H1 (cell line): ENCODE results near the gene HSDL2. TPM values are rescaled to one million over a fixed set of nuclear protein-coding genes. Genes with fewer than 3 reads are reported as not detected.

ENCODE experiments used
- CBX8 ChIP-seq: fragments of 300-800, 300-1000 bp; sonication (generic); IDR thresholded peaks from 2 replicates; pipeline ENCODE4 v1.7.1; 2016; ENCODE audit warnings: low read depth, low read length, borderline replicate concordance
- CHD7 ChIP-seq: fragments of 300-600 bp; sonication (generic); IDR thresholded peaks from 2 replicates; pipeline ENCODE4 v1.7.1; 2012; ENCODE audit warnings: low read length, moderate library complexity, mild to moderate bottlenecking, inconsistent platforms; ENCODE audit not compliant: insufficient replicate concordance
- EGR1 ChIP-seq: IDR thresholded peaks from 2 replicates; pipeline ENCODE4 v1.6.1; 2011; ENCODE audit warnings: low read depth, low read length, borderline replicate concordance
- HDAC6 ChIP-seq: IDR thresholded peaks from one replicate; pipeline ENCODE4 v1.7.1; 2012; ENCODE audit warnings: low read depth, mild to moderate bottlenecking, inconsistent platforms, low read length, moderate library complexity
- polyA plus RNA-seq, 7 experiments: library from polyadenylated mRNA; depleted of rRNA in 3 of 7; stranded (reverse) in 5 of 7; unstranded in 2 of 7; fragments of >200 nt in 5 of 7; fragments of 200-250 nt in 2 of 7; gene quantifications; 1 replicate in 5 of 7; 2 replicates in 1 of 7; 4 replicates in 1 of 7; pipeline versions ENCODE4 v1.2.1 to v1.2.3, GENCODE V29; 2011 to 2013; ENCODE audit warnings: missing spikeins in 2 of 7, mixed read lengths in 2 of 7
- total RNA-seq: library from RNA; stranded (reverse); fragmentation: NEBNext Ultra II Directional; extraction: Animal tissue kit (Norgen Biotek cat#: 25700); gene quantifications from 2 replicates; pipeline ENCODE4 v1.2.1, GENCODE V29; 2021

HSDL2 gene
- total and polyA plus RNA-seq, 2 of the 8 experiments (the other 6 are each of a cell fraction or from before 2014, with no cell fraction given), result 6.6 to 15.4 TPM

DNA sequence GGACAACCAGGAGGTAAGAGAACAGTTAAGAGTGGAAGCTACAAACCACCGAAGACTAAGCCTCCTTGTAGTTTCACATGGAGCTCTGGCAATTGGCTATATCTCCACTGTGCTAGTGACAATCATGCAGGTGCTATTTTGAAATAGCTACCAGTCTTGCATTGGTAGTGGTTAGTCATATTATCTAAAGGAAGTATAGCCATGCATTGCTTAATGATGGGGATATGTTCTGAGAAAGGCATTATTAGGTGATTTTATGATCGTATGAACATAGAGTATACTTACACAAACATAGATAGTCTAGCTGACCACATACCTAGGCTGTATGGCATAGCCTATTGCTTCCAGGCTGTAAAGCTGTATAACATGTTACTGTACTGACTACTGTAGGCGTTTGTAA lies 28.4 kb downstream of the HSDL2 start (continued):
- no peak for TF ChIP-seq CHD7
- no peak for TF ChIP-seq CBX8
- TF ChIP-seq HDAC6, result no peak
- no peak for TF ChIP-seq EGR1
